Kidney tubule cell (primary cell): ENCODE data around the gene URB1.
"Not testable (repeated sequence)": the region's sequence is repeated elsewhere in the genome, so short reads cannot be mapped to it uniquely, and the experiment has no call there.

Experiments used
- DNase-seq: peaks from one replicate; pipeline ENCODE4 v3.0.0-alpha.2; 2018; ENCODE audit warnings: low spot score

URB1 gene, protein sequence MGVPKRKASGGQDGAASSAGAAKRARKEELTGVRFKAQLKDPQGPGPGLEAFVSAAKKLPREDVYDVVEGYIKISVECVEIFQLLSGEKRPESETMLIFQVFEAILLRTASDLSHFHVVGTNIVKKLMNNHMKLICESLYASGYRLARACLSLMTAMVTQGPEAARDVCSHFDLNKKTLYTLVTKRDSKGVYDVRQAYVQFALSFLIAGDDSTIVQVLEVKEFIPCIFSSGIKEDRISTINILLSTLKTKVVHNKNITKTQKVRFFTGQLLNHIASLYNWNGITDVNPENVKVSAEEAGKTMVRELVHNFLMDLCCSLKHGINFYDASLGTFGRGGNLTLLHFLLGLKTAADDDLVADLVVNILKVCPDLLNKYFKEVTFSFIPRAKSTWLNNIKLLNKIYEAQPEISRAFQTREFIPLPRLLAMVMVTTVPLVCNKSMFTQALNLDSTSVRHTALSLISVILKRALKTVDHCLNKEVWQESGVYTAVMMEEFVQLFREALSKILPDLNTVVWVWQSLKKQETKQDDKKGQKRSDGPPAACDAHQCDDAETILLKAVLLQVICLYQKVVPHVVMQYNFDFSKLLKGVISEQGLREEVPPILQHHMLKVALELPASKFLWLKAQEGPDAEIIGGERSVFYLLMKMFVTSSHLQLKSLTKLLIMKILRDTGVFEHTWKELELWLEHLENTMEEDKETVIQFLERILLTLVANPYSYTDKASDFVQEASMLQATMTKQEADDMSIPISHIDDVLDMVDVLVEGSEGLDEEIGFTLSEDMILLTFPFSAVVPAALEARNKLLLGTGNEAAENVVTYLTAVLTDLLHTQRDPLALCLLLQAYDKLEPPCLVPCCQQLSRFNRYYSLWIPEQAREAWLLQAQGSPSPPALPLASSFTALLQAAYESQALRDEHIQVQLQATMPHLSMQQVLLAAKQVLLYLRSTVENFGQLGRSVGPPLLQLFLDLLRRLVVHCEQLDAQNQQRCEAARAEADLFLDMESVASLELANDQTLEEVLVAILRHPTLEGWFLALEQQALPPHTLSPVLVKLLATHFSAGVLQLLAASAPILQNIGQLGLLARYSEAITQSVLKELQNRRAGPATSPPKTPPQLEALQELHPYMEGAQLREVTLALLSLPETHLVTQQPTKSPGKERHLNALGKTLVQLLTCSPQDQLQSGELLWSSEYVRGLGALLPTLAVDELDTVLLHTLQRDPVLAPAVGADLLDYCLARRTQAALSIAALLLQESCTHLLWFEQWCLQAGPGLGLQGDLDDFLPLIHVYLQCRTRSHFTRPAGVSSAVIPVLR (N-terminal part only)

DNA sequence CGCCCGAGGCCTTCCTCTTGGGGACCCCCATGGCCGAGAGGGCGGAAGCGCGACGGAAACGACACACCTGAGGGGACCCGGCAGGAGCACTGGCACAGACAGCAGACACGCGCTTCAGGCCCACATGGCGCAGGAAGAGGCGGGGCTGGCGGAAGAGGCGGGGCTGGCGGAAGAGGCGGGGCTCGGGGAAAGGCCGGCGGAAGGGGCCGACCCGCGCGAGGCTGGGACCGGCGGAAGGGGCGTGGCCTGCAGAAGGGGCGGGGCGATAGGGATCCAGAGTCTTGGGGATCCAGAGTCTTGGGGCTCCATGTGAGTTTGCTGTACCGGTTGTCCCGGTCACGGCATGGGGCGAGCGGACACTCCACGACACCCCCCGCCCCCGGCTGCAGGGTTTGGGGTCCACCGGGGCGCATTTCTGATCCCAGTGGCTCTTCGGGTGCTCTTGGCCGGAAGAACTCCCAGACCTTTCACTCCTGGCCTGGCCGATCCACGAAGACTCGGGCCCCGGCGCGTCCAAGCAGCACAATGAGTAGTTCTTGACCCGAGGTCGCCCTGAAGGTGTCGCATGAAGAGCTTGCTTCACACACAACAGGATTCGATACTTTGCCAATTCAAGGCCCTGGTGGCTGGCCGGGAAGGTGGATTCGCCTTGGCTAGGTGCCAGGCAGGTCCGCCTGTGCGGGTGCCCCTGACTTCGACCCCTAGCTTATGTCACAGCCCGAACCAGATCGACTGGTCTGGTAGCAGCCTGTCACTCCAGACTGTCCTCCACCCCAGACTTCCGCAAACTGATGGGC, at the start of gene URB1:
URB1 (minus strand) TSS at position 133 of the 797 bp plus-strand sequence; CDS start at position 31, 102 bp downstream.
- peak; percentile 86 for DNase-seq

GRCh38 chr21:32437729-32438128, 44.9 kb upstream of the URB1 start:
- no peak for DNase-seq

DNA sequence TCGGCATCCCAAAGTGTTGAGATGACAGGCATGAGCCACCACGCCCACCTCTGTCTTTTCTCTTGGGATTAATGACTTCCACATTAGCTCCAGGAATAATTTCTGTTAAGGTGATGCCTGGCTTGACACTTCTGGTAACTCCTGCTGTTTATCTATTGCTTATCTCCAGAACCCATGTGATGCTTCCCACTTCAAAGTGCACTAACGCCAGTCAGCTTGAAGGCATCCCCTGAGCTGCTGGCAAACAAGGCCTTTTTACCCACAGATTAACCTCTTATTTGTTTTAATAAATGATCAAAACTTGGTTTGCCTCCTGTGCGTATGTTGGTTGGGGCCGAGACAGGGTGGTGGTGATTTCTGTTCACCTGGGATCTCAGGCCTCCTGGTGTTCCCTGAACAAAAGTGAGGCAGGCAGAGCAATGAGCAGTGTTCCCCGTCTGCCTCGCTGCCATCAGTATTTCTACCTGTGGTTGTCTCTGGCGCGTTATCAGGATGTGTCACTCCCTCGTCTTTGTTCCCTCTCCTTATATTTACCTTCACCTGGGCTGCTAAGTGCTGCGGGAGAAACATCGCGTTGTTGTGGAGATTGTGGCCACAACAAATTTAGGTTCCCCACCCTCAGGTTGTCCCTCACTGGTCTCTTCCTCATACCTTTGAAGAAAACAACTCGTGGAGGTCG, 40.3 kb upstream of the URB1 start:
- DNase-seq, result not testable (repeated sequence)

DNA sequence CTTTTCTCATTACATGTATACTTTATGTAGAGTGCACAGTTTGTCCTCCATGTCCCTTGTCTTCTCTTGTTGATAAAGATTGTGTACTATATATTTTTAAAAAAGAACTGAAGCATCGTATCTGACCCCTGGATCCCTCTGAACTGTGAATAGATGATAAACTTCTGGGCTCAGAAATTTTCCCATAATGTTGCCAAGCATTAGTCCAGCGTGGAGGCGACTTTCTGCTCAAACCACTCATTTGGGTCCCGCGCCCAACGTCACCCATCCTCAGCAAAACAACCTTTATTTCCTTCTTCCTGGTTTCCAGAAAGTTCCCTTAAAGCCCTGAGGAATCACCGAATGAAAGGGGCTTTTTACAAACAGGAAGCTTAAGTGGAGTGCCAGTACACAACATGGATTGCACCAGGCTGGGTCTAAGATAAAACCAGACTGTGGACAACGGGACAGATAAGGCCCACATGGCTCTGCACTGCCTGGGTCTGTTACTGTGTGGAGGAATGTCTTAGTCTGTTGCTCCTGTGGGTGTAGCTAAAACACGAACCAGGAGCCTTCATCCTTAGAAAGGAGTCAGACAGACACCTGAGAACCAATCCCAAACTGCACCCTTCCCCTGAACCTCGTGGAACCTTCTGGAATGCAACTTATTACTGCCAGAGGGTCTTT, 35.3 kb upstream of the URB1 start:
- no peak for DNase-seq

- no peak for DNase-seq
These were observed 33.8 kb upstream of the URB1 start for GRCh38 chr21:32426592-32427051.

DNA sequence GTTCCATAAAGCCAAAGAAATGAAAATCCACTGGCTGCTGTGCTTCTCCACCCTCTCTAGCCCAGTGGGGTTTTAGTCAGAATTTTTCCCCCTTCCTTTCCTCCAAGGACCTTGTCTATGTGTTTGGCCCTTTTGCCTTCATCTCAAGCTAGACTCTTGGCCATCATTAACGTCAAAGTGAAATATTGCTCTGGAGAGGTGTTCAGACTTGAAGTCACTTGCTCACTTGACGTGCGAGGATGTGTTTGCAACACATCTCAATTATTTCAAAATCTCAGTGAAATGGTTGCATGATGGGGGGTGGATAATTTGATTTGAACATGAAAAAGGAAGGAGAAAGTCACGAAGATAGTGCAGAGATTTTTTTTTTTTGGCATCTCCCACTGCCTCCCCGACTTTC, 33.3 kb upstream of the URB1 start:
- no peak for DNase-seq

- no peak for DNase-seq
These were observed 32.8 kb upstream of the URB1 start for GRCh38 chr21:32425628-32426027.

GRCh38 chr21:32424674-32425073, 31.9 kb upstream of the URB1 start:
- no peak for DNase-seq

GRCh38 chr21:32424191-32424535, 31.4 kb upstream of the URB1 start:
- DNase-seq, result no peak

DNA sequence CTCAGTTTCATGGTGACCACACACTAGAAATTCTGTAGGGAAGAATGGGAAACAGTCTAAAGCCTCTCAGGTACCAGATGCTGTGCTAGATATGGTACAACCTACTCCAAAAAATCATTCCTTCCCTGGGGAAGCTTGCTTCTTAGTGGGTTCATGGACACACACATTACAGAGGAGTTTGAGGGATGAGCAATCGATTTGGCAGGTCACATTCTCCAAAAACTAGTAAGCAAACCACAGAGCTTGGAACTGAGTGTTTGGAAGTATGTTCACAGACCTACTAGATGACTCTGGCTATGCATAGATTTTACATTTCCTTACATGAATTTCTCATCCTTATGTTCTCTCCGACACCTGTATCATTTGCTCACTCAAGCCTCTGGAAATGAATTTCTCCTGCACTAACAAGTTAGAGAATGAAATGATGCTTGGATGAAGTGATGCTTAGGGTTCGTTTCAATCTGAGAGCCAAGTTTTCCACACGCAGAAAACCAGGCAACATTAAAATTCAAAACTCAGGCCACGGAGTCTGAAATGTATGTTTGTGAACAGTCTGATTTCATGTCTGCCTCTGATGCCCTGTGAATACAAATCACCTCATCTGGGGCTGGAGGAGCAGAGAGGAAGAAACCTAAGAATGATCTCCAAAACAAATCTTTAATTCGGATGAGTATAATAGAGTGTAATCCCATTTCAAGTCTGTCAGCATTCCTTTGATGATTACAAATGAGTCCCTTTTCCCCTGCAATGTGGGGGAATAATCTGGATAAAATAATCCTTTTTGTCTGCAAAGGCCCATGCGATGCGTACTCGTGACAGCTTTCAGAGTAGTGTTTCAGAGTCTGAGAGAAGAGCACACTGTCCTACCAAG, 30.7 kb upstream of the URB1 start:
- DNase-seq, result peak; percentile 71

DNA sequence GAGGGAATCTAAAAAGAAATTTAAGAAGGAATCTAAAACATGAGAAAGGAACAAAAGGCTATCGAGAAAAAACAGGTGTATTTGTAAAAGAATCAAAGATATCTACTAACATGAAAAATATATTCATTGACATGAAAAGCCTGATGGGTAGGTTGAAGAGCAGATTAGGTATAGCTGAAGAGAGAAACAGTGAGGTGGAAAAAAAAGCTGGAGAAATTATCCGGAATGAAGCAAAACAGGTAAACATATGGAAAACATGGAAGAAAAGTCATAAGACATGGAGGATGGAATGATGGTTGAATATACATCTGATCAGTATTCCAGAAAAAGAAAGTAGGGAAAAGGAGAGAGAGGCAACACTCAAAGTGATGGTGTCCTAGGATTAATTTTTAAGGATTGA, 29.3 kb upstream of the URB1 start:
- DNase-seq, result no peak

- no peak for DNase-seq
These were observed 25.3 kb upstream of the URB1 start for GRCh38 chr21:32418146-32418545.

GRCh38 chr21:32415451-32416398, 22.9 kb upstream of the URB1 start:
- DNase-seq, result no peak

GRCh38 chr21:32414579-32415358, 22.0 kb upstream of the URB1 start:
- peak; percentile 34 for DNase-seq

GRCh38 chr21:32413697-32414578, 21.1 kb upstream of the URB1 start:
- no peak for DNase-seq

DNA sequence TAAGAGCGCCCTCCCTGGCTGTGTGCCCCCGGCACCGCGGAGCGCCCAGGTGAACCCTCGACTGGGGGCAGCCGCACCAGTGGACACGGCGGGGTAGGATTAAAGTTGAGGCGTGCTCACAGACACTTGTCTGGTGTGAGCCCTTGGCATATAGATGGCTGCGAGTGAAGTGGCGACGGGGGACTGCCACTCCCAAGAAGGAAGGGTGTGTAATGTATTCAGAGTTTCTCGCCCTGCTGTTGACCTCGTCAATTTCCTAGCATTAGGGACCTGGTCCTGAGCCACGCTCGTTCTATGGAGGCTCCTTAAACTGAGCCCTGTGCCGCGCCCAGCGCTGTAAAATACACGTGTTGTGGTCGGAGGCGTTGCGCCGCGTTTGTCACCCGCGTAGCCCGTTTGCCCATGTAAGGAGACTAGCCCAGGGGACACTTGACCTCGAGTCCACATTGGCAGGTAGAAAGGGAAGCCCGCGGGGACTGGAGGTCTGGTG, 20.2 kb upstream of the URB1 start:
- DNase-seq, result no peak
